Right lobe of liver (tissue), 6 donors: ENCODE results near the gene SYNGR3. TPM values are rescaled to one million over a fixed set of nuclear protein-coding genes. Genes with fewer than 3 reads are reported as not detected.
A peak's percentile ranks its signal among the peaks of the same experiment; 100 is the strongest.

Experiments
- ATAC-seq, 4 donors: fragments of 200-7000 bp; cut with Tn5 transposase; one replicate each; pipeline ENCODE4 v1.9.1; 2020; ENCODE audit warnings: mild to moderate bottlenecking in 4 of 4, moderate library complexity in 4 of 4
- DNase-seq, 3 donors: peaks; one replicate each; pipeline ENCODE4 v3.0.0-alpha.2; 2020
- H3K27ac ChIP-seq, 3 donors: fragments of 200-600 bp; one replicate each; pipeline ENCODE4 v1.8.0; 2022
- H3K27me3 ChIP-seq, 2 donors: fragments of 200-600 bp; one replicate each; pipeline ENCODE4 v1.8.0; 2022
- H3K36me3 ChIP-seq, 4 donors: fragments of 200-600 bp; sonication (generic) in 1 of 4; one replicate each; pipeline versions ENCODE4 v1.5.1 to v1.8.0; 2017 to 2022; ENCODE audit warnings: control low read depth in 1 of 4
- H3K4me1 ChIP-seq, 4 donors: fragments of 200-600 bp; sonication (generic) in 1 of 4; one replicate each; pipeline versions ENCODE4 v1.5.1 to v1.8.0; 2017 to 2022; ENCODE audit warnings: control low read depth in 1 of 4
- H3K4me3 ChIP-seq, 3 donors: fragments of 200-600 bp; one replicate each; pipeline ENCODE4 v1.8.0; 2022
- H3K9me3 ChIP-seq, 4 donors: fragments of 200-600 bp; sonication (generic) in 1 of 4; one replicate each; pipeline versions ENCODE4 v1.5.1 to v1.8.0; 2017 to 2022; ENCODE audit warnings: control low read depth in 1 of 4
- CTCF ChIP-seq, 4 donors: fragments of 200-600 bp in 3 of 4; fragments of 450-650 bp in 1 of 4; IDR thresholded peaks; one replicate each; pipeline versions ENCODE4 v1.5.1 to v1.8.0; 2016 to 2022; ENCODE audit warnings: antibody characterized with exemption in 4 of 4, mild to moderate bottlenecking in 2 of 4
- POLR2A ChIP-seq: fragments of 450-650 bp; IDR thresholded peaks from one replicate; pipeline ENCODE4 v1.6.1; 2017; ENCODE audit warnings: antibody characterized with exemption, mild to moderate bottlenecking
- WGBS: methylation state at CpG from one replicate; pipeline ENCODE4 v1.1.6; 2018; ENCODE audit warnings: low coverage, low lambda C conversion rate; ENCODE audit not compliant: insufficient coverage; ENCODE audit errors: missing lambda C conversion rate; 5-methylcytosine and 5-hydroxymethylcytosine counted together
- intact Hi-C, 2 donors: fragments of 100-400 bp; cut with DNase I; formaldehyde crosslinking; loops; one replicate each; pipeline versions ENCODE4 v1.11.2 to v1.14.1; 2022
- total RNA-seq, 6 experiments: library from RNA; depleted of rRNA in 2 of 6; stranded (reverse); fragments of >200 nt in 2 of 6; fragmentation: NEBNext Ultra II Directional in 3 of 6; extraction: Animal tissue kit (Norgen Biotek cat#: 25700) in 3 of 6; gene quantifications; one replicate each; pipeline versions ENCODE4 v1.1.0 to v1.2.4, GENCODE V29; 2016 to 2023
- donor health status: DM: no; HTN: yes; CAD: no.
- donor health status: DM: no; HTN: no; CAD: no.
- donor health status: DM: no; HTN: no; CAD: no.
- donor health status: DM: no; HTN: yes; CAD: no.
- donor health status: DM: no; HTN: yes; CAD: no.

SYNGR3 gene
- total RNA-seq, 6 experiments from 2014 or later, result 0.22 TPM; not detected in 5

GRCh38 chr16:1945559-1946391 lies 44.0 kb upstream of the SYNGR3 start:
- DNase-seq (peak in 1 of 3 donors; percentile 50), ATAC-seq (no peak)
- Histone ChIP-seq H3K4me3 (no peak overlapping the region), H3K4me1 (peaks cover 0 to 16% (median under 1%) of the 10 kb centered on the region in 4 donors), H3K27ac (no peak overlapping the region), H3K36me3 (peaks cover 0 to under 1% (median 0%) of the 10 kb centered on the region in 4 donors), H3K9me3 (no peaks in the 10 kb centered on the region), H3K27me3 (no peaks in the 10 kb centered on the region)
- intact Hi-C loops, result no loop called here
- TF ChIP-seq CTCF (IDR thresholded peaks at IDR 0.05) (no peak), POLR2A (no peak)
- WGBS, result 89% methylated on average over 9 of the region's 19 CpGs

GRCh38 chr16:1946495-1947368 lies 43.0 kb upstream of the SYNGR3 start:
- Histone ChIP-seq H3K9me3 (no peaks in the 10 kb centered on the region), H3K27me3 (no peaks in the 10 kb centered on the region), H3K36me3 (no peaks in the 10 kb centered on the region), H3K4me3 (no peak overlapping the region), H3K4me1 (peaks cover 0 to 8% (median 0%) of the 10 kb centered on the region in 4 donors), H3K27ac (no peak overlapping the region)
- intact Hi-C loops, result no loop called here
- no peak for TF ChIP-seq CTCF (IDR thresholded peaks at IDR 0.05)
- TF ChIP-seq POLR2A, result no peak
- no peak for ATAC-seq
- WGBS, result 100% methylated on average over 1 of the region's 38 CpGs
- DNase-seq, result peak in 1 of 3 donors; percentile 50

GRCh38 chr16:1947369-1947670 lies 42.5 kb upstream of the SYNGR3 start:
- Histone ChIP-seq H3K27me3 (no peaks in the 10 kb centered on the region), H3K9me3 (no peaks in the 10 kb centered on the region), H3K4me3 (no peak overlapping the region), H3K27ac (no peak overlapping the region), H3K36me3 (no peaks in the 10 kb centered on the region), H3K4me1 (peaks cover 0 to 6% (median 0%) of the 10 kb centered on the region in 4 donors)
- ATAC-seq, result no peak
- intact Hi-C loops, result no loop called here
- TF ChIP-seq POLR2A (no peak), CTCF (IDR thresholded peaks at IDR 0.05) (no peak)
- no peak for DNase-seq
- WGBS, result 60% methylated on average over 1 of the region's 9 CpGs

GRCh38 chr16:1949507-1949906 lies 40.3 kb upstream of the SYNGR3 start:
- TF ChIP-seq POLR2A (no peak), CTCF (IDR thresholded peaks at IDR 0.05) (no peak)
- no peaks in the 10 kb centered on the region for H3K9me3 ChIP-seq
- H3K27me3 ChIP-seq, result no peaks in the 10 kb centered on the region
- no peak for ATAC-seq
- intact Hi-C loops, result no loop called here
- 86% methylated on average over 10 of the region's 11 CpGs for WGBS
- no peak overlapping the region for H3K4me3 ChIP-seq
- DNase-seq, result no peak
- H3K27ac ChIP-seq, result no peak overlapping the region
- H3K4me1 ChIP-seq, result no peaks in the 10 kb centered on the region
- no peaks in the 10 kb centered on the region for H3K36me3 ChIP-seq
